H1 (cell line): Measurements from ENCODE around the gene ANXA2.

Experiments used
- HDAC6 ChIP-seq: IDR thresholded peaks from one replicate; pipeline ENCODE4 v1.7.1; 2012; ENCODE audit warnings: low read depth, mild to moderate bottlenecking, inconsistent platforms, low read length, moderate library complexity
- POLR2A ChIP-seq, 2 experiments: IDR thresholded peaks; 1 replicate in 1 of 2; 2 replicates in 1 of 2; pipeline ENCODE4 v1.6.1; 2011; ENCODE audit warnings: low read depth in 2 of 2, low read length in 2 of 2, mild to moderate bottlenecking in 2 of 2; ENCODE audit errors: control extremely low read depth in 1 of 2
- TAF1 ChIP-seq: IDR thresholded peaks from 2 replicates; pipeline ENCODE4 v1.6.1; 2011; ENCODE audit warnings: mild to moderate bottlenecking, low read depth, low read length
- TF ChIP-seq, protein P1 (sequence below), 3 experiments: IDR thresholded peaks; 1 replicate in 2 of 3; 2 replicates in 1 of 3; pipeline versions ENCODE4 v1.5.1 to v1.6.1; 2011; ENCODE audit warnings: low read length in 3 of 3, mild to moderate bottlenecking in 3 of 3, inconsistent platforms in 2 of 3, low read depth in 1 of 3, moderate library complexity in 1 of 3; ENCODE audit not compliant: insufficient read depth in 1 of 3; ENCODE audit errors: control extremely low read depth in 1 of 3
- TF ChIP-seq, protein P2 (sequence below): IDR thresholded peaks from 2 replicates; pipeline ENCODE4 v1.6.1; 2012; ENCODE audit warnings: inconsistent platforms

DNA sequence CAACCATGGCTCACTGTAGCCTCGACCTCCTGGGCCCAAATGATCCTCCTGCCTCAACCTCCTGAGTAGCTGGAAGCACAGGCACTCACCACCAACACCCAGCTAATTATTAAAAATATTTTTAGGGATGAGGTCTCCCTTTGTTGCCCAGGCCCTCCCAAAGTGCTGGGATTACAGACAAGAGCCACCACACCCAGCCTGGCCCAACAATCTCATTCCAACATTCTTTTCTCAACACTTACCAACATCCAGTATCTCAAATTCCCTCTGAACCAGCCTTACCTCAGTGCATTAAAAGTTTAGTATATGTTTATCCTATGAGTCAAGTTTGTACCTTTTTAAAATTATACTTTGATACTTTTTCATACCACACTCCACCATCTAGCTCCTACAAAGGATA lies 25.0 kb downstream of the ANXA2 start:
- TF ChIP-seq, protein P1, sequence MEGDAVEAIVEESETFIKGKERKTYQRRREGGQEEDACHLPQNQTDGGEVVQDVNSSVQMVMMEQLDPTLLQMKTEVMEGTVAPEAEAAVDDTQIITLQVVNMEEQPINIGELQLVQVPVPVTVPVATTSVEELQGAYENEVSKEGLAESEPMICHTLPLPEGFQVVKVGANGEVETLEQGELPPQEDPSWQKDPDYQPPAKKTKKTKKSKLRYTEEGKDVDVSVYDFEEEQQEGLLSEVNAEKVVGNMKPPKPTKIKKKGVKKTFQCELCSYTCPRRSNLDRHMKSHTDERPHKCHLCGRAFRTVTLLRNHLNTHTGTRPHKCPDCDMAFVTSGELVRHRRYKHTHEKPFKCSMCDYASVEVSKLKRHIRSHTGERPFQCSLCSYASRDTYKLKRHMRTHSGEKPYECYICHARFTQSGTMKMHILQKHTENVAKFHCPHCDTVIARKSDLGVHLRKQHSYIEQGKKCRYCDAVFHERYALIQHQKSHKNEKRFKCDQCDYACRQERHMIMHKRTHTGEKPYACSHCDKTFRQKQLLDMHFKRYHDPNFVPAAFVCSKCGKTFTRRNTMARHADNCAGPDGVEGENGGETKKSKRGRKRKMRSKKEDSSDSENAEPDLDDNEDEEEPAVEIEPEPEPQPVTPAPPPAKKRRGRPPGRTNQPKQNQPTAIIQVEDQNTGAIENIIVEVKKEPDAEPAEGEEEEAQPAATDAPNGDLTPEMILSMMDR (IDR thresholded peaks at IDR 0.05; ENCODE audit: control extremely low read depth in 1 of 3, insufficient read depth in 1 of 3, low read depth in 1 of 3, low read length in 3 of 3) = no peak
- no peak for TF ChIP-seq POLR2A (IDR thresholded peaks at IDR 0.05; ENCODE audit: control extremely low read depth in 1 of 2, low read depth in 2 of 2, low read length in 2 of 2)
- no peak for TF ChIP-seq HDAC6
- TF ChIP-seq TAF1 = no peak
- TF ChIP-seq, protein P2, sequence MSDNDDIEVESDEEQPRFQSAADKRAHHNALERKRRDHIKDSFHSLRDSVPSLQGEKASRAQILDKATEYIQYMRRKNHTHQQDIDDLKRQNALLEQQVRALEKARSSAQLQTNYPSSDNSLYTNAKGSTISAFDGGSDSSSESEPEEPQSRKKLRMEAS = no peak
